GM23338 (cell line): ENCODE data around the gene RPS19BP1.

Source experiments
- CREB1 ChIP-seq: fragments of 250-450 bp; sonication (Bioruptor Pico); IDR thresholded peaks from 2 replicates; pipeline ENCODE4 v1.5.0; 2020; ENCODE audit warnings: low read depth, mild to moderate bottlenecking, moderate library complexity
- EZH2 ChIP-seq: fragments of 200-600 bp; sonication (generic); IDR thresholded peaks from one replicate; pipeline ENCODE4 v1.8.0; 2017; ENCODE audit warnings: antibody characterized with exemption, mild to moderate bottlenecking, low read depth; ENCODE audit not compliant: unreplicated experiment
- EZH2phosphoT487 ChIP-seq: fragments of 200-600 bp; sonication (generic); IDR thresholded peaks from one replicate; pipeline ENCODE4 v1.8.1; 2018; ENCODE audit warnings: antibody characterized with exemption; ENCODE audit not compliant: unreplicated experiment
- JUNB ChIP-seq: IDR thresholded peaks from one replicate; pipeline ENCODE4 v1.6.1; 2016; ENCODE audit warnings: antibody characterized with exemption; ENCODE audit not compliant: unreplicated experiment
- POLR2AphosphoS5 ChIP-seq: IDR thresholded peaks from 2 replicates; pipeline ENCODE4 v1.6.1; 2016; ENCODE audit warnings: antibody characterized with exemption, low read depth
- REST ChIP-seq: IDR thresholded peaks from one replicate; pipeline ENCODE4 v1.6.1; 2018; ENCODE audit warnings: antibody characterized with exemption; ENCODE audit not compliant: unreplicated experiment
- ZNF331 ChIP-seq: fragments of 250-450 bp; sonication (Bioruptor Pico); IDR thresholded peaks from 2 replicates; pipeline ENCODE4 v1.5.0; 2020; ENCODE audit warnings: low read depth, mild to moderate bottlenecking, moderate library complexity
- TF ChIP-seq, protein P1 (sequence below), 2 experiments: fragments of 200-600 bp in 1 of 2; sonication (generic) in 1 of 2; conservative IDR thresholded peaks; 2 replicates each; pipeline versions ENCODE4 v1.5.1 to v1.6.1; 2016 to 2017; ENCODE audit warnings: antibody characterized with exemption in 2 of 2, low read depth in 2 of 2, mild to moderate bottlenecking in 2 of 2, moderate library complexity in 1 of 2

GRCh38 chr22:39520226-39521105 lies 12.1 kb downstream of the RPS19BP1 start, which contains the start of gene ATF4:
- TF ChIP-seq, protein P1, sequence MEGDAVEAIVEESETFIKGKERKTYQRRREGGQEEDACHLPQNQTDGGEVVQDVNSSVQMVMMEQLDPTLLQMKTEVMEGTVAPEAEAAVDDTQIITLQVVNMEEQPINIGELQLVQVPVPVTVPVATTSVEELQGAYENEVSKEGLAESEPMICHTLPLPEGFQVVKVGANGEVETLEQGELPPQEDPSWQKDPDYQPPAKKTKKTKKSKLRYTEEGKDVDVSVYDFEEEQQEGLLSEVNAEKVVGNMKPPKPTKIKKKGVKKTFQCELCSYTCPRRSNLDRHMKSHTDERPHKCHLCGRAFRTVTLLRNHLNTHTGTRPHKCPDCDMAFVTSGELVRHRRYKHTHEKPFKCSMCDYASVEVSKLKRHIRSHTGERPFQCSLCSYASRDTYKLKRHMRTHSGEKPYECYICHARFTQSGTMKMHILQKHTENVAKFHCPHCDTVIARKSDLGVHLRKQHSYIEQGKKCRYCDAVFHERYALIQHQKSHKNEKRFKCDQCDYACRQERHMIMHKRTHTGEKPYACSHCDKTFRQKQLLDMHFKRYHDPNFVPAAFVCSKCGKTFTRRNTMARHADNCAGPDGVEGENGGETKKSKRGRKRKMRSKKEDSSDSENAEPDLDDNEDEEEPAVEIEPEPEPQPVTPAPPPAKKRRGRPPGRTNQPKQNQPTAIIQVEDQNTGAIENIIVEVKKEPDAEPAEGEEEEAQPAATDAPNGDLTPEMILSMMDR (conservative IDR thresholded peaks at IDR 0.05; ENCODE audit: low read depth in 2 of 2): no peak
- no peak for TF ChIP-seq ZNF331
- peak; percentile 98 for TF ChIP-seq POLR2AphosphoS5
- TF ChIP-seq EZH2: no peak
- TF ChIP-seq REST: no peak
- TF ChIP-seq EZH2phosphoT487: no peak
- TF ChIP-seq CREB1 (CRISPR knock-in tag): peak; percentile 84
- no peak for TF ChIP-seq JUNB
